PC-9 (cell line): ENCODE data around the gene MC4R.

ENCODE experiments used
- EZH2 ChIP-seq: fragments of 200-600 bp; sonication (generic); IDR thresholded peaks from 2 replicates; pipeline ENCODE4 v1.8.0; 2017; ENCODE audit warnings: antibody characterized with exemption, low read depth
- TF ChIP-seq, protein P1 (sequence below): fragments of 200-600 bp; sonication (generic); conservative IDR thresholded peaks from 2 replicates; pipeline ENCODE4 v1.6.1; 2017; ENCODE audit warnings: mixed run types, antibody characterized with exemption, mild to moderate bottlenecking, moderate library complexity

DNA sequence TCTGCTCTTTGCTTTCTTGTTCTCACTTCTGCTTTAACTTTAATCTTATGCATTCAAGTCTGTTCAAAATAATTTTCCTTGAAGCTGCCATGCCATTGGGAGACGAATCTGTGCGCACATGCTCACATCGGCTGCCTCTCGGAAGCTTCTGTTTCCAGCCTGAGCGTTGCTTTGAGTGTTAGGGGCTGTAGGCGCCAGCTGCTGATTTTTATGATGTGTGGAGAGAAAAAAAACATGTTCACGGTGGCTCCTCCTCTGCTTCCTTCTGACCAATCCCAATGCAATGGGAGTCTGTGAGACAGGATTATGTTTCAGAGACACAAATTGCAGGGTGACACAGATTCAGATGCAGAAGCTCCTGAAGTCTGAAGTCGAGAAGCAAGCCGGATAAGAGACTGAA is at the start of gene MC4R:
- TF ChIP-seq EZH2, result no peak
- TF ChIP-seq, protein P1, sequence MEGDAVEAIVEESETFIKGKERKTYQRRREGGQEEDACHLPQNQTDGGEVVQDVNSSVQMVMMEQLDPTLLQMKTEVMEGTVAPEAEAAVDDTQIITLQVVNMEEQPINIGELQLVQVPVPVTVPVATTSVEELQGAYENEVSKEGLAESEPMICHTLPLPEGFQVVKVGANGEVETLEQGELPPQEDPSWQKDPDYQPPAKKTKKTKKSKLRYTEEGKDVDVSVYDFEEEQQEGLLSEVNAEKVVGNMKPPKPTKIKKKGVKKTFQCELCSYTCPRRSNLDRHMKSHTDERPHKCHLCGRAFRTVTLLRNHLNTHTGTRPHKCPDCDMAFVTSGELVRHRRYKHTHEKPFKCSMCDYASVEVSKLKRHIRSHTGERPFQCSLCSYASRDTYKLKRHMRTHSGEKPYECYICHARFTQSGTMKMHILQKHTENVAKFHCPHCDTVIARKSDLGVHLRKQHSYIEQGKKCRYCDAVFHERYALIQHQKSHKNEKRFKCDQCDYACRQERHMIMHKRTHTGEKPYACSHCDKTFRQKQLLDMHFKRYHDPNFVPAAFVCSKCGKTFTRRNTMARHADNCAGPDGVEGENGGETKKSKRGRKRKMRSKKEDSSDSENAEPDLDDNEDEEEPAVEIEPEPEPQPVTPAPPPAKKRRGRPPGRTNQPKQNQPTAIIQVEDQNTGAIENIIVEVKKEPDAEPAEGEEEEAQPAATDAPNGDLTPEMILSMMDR, result no peak
